ENCODE results near the gene CBX7.

The CBX7 gene

GRCh38 chr22:39088685-39089032 is 63.8 kb downstream of the CBX7 start:
- TF ChIP-seq CTCF (IDR thresholded peaks at IDR 0.05; ENCODE audit: low read depth, low read length): no peak
- no peak overlapping the region for H3K4me3 ChIP-seq (ENCODE audit: low read depth, low read length)

GRCh38 chr22:39087881-39088684 is 64.4 kb downstream of the CBX7 start:
- TF ChIP-seq CTCF (IDR thresholded peaks at IDR 0.05; ENCODE audit: low read depth, low read length): no peak
- H3K4me3 ChIP-seq (ENCODE audit: low read depth, low read length): no peak overlapping the region

GRCh38 chr22:39087098-39087497 is 65.4 kb downstream of the CBX7 start:
- TF ChIP-seq CTCF (IDR thresholded peaks at IDR 0.05; ENCODE audit: low read depth, low read length): no peak
- no peak overlapping the region for H3K4me3 ChIP-seq (ENCODE audit: low read depth, low read length)

- TF ChIP-seq CTCF (IDR thresholded peaks at IDR 0.05; ENCODE audit: low read depth, low read length): no peak
Observed at GRCh38 chr22:39084666-39085065, 67.8 kb downstream of the CBX7 start.

GRCh38 chr22:39083212-39084165 is 69.0 kb downstream of the CBX7 start:
- no peak overlapping the region for H3K4me3 ChIP-seq (ENCODE audit: low read depth, low read length)
- TF ChIP-seq CTCF (IDR thresholded peaks at IDR 0.05; ENCODE audit: low read depth, low read length): no peak

More at GRCh38 chr22:39084666-39085065, 67.8 kb downstream of the CBX7 start:
- no peak overlapping the region for H3K4me3 ChIP-seq (ENCODE audit: low read depth, low read length)

- H3K4me3 ChIP-seq (ENCODE audit: low read depth, low read length): no peak overlapping the region
- no peak for TF ChIP-seq CTCF (IDR thresholded peaks at IDR 0.05; ENCODE audit: low read depth, low read length)
Observed at GRCh38 chr22:39081598-39081997, 70.9 kb downstream of the CBX7 start.

GRCh38 chr22:39081016-39081415 is 71.5 kb downstream of the CBX7 start:
- no peak for TF ChIP-seq CTCF (IDR thresholded peaks at IDR 0.05; ENCODE audit: low read depth, low read length)

More at GRCh38 chr22:39081016-39081415, 71.5 kb downstream of the CBX7 start:
- no peak overlapping the region for H3K4me3 ChIP-seq (ENCODE audit: low read depth, low read length)

Measured in WI38 (cell line).